ENCODE measurements around the gene RBM6.
"Not testable (repeated sequence)": the region's sequence is repeated elsewhere in the genome, so short reads cannot be mapped to it uniquely, and the experiment has no call there.

Gene RBM6

GRCh38 chr3:49939858-49940666 is at the start of gene RBM6:
Gene RBM6 (plus strand): TSS chr3:49940150. CDS start chr3:49962642, 22,492 bp downstream.
- peak; percentile 100 for DNase-seq

- no peak for DNase-seq
Measured at GRCh38 chr3:49895791-49896190, 44.2 kb upstream of the RBM6 start.

GRCh38 chr3:49896345-49896744 is 43.6 kb upstream of the RBM6 start:
- DNase-seq = no peak

GRCh38 chr3:49898991-49899390 is 41.0 kb upstream of the RBM6 start:
- DNase-seq = no peak

GRCh38 chr3:49899815-49900214 is 40.1 kb upstream of the RBM6 start:
- DNase-seq = no peak

- no peak for DNase-seq
Measured at GRCh38 chr3:49900491-49901153, 39.3 kb upstream of the RBM6 start.

GRCh38 chr3:49901366-49902339 is 38.3 kb upstream of the RBM6 start:
- DNase-seq = no peak

- no peak for DNase-seq
Measured at GRCh38 chr3:49902511-49903345, 37.2 kb upstream of the RBM6 start.

- no peak for DNase-seq
Measured at GRCh38 chr3:49903451-49904424, 36.2 kb upstream of the RBM6 start, which contains the start of gene MST1R. Gene MST1R (minus strand): TSS chr3:49903873. CDS start chr3:49903609, 264 bp downstream.

GRCh38 chr3:49904448-49904847 is 35.5 kb upstream of the RBM6 start:
- not testable (repeated sequence) for DNase-seq

GRCh38 chr3:49906073-49906743 is 33.7 kb upstream of the RBM6 start:
- no peak for DNase-seq

GRCh38 chr3:49908373-49909199 is 31.4 kb upstream of the RBM6 start:
- no peak for DNase-seq

GRCh38 chr3:49910409-49911123 is 29.4 kb upstream of the RBM6 start:
- no peak for DNase-seq

- no peak for DNase-seq
Measured at GRCh38 chr3:49911124-49911420, 28.9 kb upstream of the RBM6 start.

- no peak for DNase-seq
Measured at GRCh38 chr3:49911611-49912010, 28.3 kb upstream of the RBM6 start.

GRCh38 chr3:49912881-49913281 is 27.1 kb upstream of the RBM6 start:
- no peak for DNase-seq

- no peak for DNase-seq
Measured at GRCh38 chr3:49914906-49915305, 25.0 kb upstream of the RBM6 start.

GRCh38 chr3:49916686-49917085 is 23.3 kb upstream of the RBM6 start:
- peak; percentile 49 for DNase-seq
